ENCODE results near the gene CLDN7. TPM values are rescaled to one million over a fixed set of nuclear protein-coding genes. Genes with fewer than 3 reads are reported as not detected.

The CLDN7 gene
- total RNA-seq, 1 experiment from 2014 or later, result 177 TPM

GRCh38 chr17:7263801-7264078 is 1.5 kb upstream of the CLDN7 start:
- Histone ChIP-seq H3K23me2 (ENCODE audit: insufficient read length, low read depth, low read length, poor library complexity, severe bottlenecking) (peaks cover 25% of the 10 kb centered on the region), H4K8ac (replicated peaks; ENCODE audit: insufficient read length, low read depth, low read length) (no peak overlapping the region), H3K4me2 (ENCODE audit: insufficient read depth, insufficient read length, low read length) (peak overlapping the region; percentile 76), H4K5ac (ENCODE audit: insufficient read length, low read depth, low read length) (no peak overlapping the region), H3K14ac (ENCODE audit: insufficient read depth, low read length) (no peak overlapping the region), H3K27ac (ENCODE audit: insufficient read length, low read depth, low read length) (no peak overlapping the region), H3K4ac (ENCODE audit: low read depth, low read length) (no peak overlapping the region), H3K9ac (ENCODE audit: extremely low read depth, insufficient read length, low read length) (no peak overlapping the region), H3K9me3 (ENCODE audit: control insufficient read depth, low read depth, low read length) (no peaks in the 10 kb centered on the region), H2BK15ac (ENCODE audit: low read depth, low read length) (no peak overlapping the region), H2AK5ac (ENCODE audit: insufficient read length, low read length) (no peak overlapping the region), H2BK5ac (ENCODE audit: insufficient read length, low read length) (no peak overlapping the region), H3K23ac (ENCODE audit: insufficient read length, low read depth, low read length) (no peak overlapping the region), H2AFZ (ENCODE audit: low read length) (no peak overlapping the region), H3K27me3 (ENCODE audit: insufficient read depth, low read length) (no peaks in the 10 kb centered on the region), H2BK20ac (ENCODE audit: low read depth, low read length, poor library complexity, severe bottlenecking) (no peak overlapping the region), H3K18ac (ENCODE audit: insufficient read length, low read depth, low read length) (no peak overlapping the region), H2BK120ac (ENCODE audit: low read depth, low read length, poor library complexity, severe bottlenecking) (no peak overlapping the region), H2BK12ac (ENCODE audit: insufficient read length, low read depth, low read length) (no peak overlapping the region), H4K91ac (ENCODE audit: insufficient read length, low read depth, low read length) (no peak overlapping the region), H3K56ac (ENCODE audit: insufficient read length, low read depth, low read length) (no peak overlapping the region), H3K79me1 (ENCODE audit: insufficient read depth, low read depth, low read length, poor library complexity, severe bottlenecking) (no peaks in the 10 kb centered on the region), H3K4me1 (ENCODE audit: insufficient read depth, low read length) (peaks cover 4% of the 10 kb centered on the region; the same call in 1 of the 2 replicates), H4K20me1 (ENCODE audit: control insufficient read depth, insufficient read depth, insufficient read length) (no peaks in the 10 kb centered on the region), H3K79me2 (ENCODE audit: insufficient read depth, low read length) (peaks cover 7% of the 10 kb centered on the region; the same call in 1 of the 2 replicates), H3T11ph (ENCODE audit: low read length) (no peak overlapping the region)
- Mint-ChIP-seq H3K36me3 (ENCODE audit: insufficient read depth in 1 of 3, low read depth in 3 of 3) (peaks cover 0 to 20% (median 20%) of the 10 kb centered on the region in 3 experiments; a peak in 6 of 7 replicates), H3K4me1 (peaks cover 32 to 48% of the 10 kb centered on the region in 2 experiments), H3K9me3 (peaks cover 0 to 4% of the 10 kb centered on the region in 2 experiments; a peak in 1 of 5 replicates), H3K27me3 (ENCODE audit: low read depth) (peaks cover 2% of the 10 kb centered on the region; the same call in 1 of the 2 replicates), H3K27ac (peak overlapping the region in 1 of 3 experiments; percentile 62; a peak in 3 of 7 replicates), H3K4me3 (peak overlapping the region; percentile 86 to 93)
- WGBS (ENCODE audit: extremely low coverage, insufficient read length, low lambda C conversion rate), result no CpG with 5 or more reads among the region's 4 CpGs
- DNase-seq, result no peak
- no peak for TF ChIP-seq CTCF (conservative IDR thresholded peaks at IDR 0.05)

Measured in H9 (cell line).